HG02588 (cell line): Measurements from ENCODE around the gene ANKRD36C.
"Not testable (repeated sequence)": the region's sequence is repeated elsewhere in the genome, so short reads cannot be mapped to it uniquely, and the experiment has no call there.

Source experiments
- ATAC-seq: cut with Tn5 transposase; IDR thresholded peaks from one replicate; pipeline ENCODE4 v1.9.1; 2021; ENCODE audit warnings: mild to moderate bottlenecking, moderate library complexity; ENCODE audit not compliant: unreplicated experiment

The ANKRD36C gene

GRCh38 chr2:95799892-95800291, 191.7 kb downstream of the ANKRD36C start:
- no peak for ATAC-seq

GRCh38 chr2:95799147-95799889, 192.3 kb downstream of the ANKRD36C start:
- not testable (repeated sequence) for ATAC-seq

GRCh38 chr2:95796249-95797099, 195.2 kb downstream of the ANKRD36C start:
- ATAC-seq: not testable (repeated sequence)

- ATAC-seq: not testable (repeated sequence)
These were observed 197.7 kb downstream of the ANKRD36C start for GRCh38 chr2:95793970-95794369.

GRCh38 chr2:95790180-95790579, 201.4 kb downstream of the ANKRD36C start:
- ATAC-seq: not testable (repeated sequence)

- ATAC-seq: not testable (repeated sequence)
These were observed 202.2 kb downstream of the ANKRD36C start for GRCh38 chr2:95789385-95789784.

- ATAC-seq: not testable (repeated sequence)
These were observed 203.0 kb downstream of the ANKRD36C start for GRCh38 chr2:95788642-95789041.
